Activated CD8-positive, alpha-beta memory T cell treated with anti-CD3 and anti-CD28 coated beads, Interleukin-2, amount 50 U/mL, for 24 hours (primary cell): ENCODE results near the gene ERBB3.

ENCODE experiments used
- DNase-seq: peaks from one replicate; pipeline ENCODE4 v3.0.0-alpha.2; 2020; ENCODE audit errors: extremely low read depth

Gene ERBB3

DNA sequence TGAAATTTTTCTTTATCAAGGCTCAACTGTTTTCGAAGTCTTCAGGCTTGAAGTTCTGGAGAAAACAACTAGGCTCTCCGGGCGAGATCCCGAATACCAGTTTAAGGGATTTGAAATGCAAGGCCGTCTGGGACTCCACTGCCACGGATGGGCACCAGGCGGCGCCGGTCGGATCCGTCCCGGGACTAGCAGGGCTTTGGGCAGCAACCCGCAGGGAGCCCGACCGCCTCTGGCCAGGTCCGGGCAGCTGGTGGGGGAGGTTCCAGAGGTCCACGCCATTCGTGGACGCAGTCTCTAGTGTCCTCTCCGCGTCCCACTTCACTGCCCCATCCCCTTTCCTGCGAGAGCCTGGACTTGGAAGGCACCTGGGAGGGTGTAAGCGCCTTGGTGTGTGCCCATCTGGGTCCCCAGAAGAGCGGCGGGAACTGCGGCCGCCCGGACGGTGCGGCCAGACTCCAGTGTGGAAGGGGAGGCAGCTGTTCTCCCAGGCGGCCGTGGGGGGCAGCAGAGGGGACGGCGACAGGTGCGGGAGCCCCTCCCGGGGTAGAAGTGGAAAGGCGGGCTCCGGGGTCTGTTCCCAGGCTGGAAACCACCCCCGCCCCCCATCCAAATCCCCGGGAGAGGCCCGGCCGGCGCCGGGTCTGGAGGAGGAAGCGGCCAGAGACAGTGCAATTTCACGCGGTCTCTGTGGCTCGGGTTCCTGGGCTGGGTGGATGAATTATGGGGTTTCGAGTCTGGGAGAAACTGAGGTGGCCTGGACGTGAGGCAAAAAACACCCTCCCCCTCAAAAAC, 838 bp upstream of the ERBB3 start:
- no peak for DNase-seq

GRCh38 chr12:56080556-56081138, 682 bp downstream of the ERBB3 start:
- DNase-seq = no peak

- no peak for DNase-seq
Observed at GRCh38 chr12:56081393-56082347, 1.7 kb downstream of the ERBB3 start.

- DNase-seq = no peak
Observed at GRCh38 chr12:56082382-56082781, 2.4 kb downstream of the ERBB3 start.

DNA sequence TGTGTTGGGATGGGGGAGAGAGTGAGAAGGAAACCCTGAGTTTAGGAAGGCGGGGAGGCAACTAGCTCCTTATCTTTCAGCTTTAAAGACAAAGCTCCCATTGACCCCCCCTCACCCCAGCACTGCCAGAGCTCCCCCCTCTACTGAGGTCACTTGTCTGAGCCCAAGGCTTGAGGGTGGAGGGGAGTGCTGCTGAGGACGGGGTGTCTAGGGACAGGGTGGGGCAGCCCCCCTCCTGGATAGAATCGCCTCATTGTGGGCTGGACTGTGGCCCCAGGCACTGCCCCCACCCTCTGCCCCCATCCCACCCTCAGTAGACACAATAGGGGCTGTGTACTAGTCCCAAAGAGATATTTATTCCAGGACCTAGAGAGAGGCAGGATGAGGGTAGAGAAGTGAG, 3.0 kb downstream of the ERBB3 start:
- DNase-seq = no peak

- DNase-seq = no peak
Observed at GRCh38 chr12:56084958-56085543, 5.1 kb downstream of the ERBB3 start.

- DNase-seq = no peak
Observed at GRCh38 chr12:56086096-56086495, 6.1 kb downstream of the ERBB3 start.

GRCh38 chr12:56086608-56087007, 6.6 kb downstream of the ERBB3 start:
- no peak for DNase-seq

- no peak for DNase-seq
Observed at GRCh38 chr12:56087220-56087619, 7.3 kb downstream of the ERBB3 start.

GRCh38 chr12:56097738-56098137, 17.8 kb downstream of the ERBB3 start:
- DNase-seq = no peak

DNA sequence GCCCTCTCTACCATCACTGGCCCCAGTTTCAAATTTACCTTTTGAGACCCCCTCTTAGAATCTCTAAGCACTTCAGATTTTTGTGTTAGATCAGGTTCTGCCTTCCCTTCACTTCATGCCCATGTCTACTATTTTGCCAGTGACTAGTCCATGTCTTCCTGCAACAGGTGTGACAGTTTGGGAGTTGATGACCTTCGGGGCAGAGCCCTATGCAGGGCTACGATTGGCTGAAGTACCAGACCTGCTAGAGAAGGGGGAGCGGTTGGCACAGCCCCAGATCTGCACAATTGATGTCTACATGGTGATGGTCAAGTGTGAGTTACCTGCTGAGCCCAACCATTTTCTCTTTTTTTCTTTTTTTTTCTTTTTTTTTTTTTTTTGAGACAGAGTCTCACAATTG, 18.6 kb downstream of the ERBB3 start:
- DNase-seq = no peak

DNA sequence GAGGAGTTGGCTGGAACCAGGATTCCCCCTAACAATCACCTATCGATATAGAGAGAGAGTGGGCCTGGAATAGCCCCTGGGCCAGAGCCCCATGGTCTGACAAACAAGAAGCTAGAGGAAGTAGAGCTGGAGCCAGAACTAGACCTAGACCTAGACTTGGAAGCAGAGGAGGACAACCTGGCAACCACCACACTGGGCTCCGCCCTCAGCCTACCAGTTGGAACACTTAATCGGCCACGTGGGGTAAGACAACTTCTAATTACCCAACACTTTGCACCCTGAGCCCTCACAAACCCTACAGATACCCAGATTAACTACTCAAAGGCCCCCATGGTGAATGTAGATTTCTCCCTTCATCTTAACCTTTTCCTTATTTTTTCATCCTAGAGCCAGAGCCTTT, 19.8 kb downstream of the ERBB3 start:
- no peak for DNase-seq

- no peak for DNase-seq
Observed at GRCh38 chr12:56101045-56101444, 21.1 kb downstream of the ERBB3 start.

DNA sequence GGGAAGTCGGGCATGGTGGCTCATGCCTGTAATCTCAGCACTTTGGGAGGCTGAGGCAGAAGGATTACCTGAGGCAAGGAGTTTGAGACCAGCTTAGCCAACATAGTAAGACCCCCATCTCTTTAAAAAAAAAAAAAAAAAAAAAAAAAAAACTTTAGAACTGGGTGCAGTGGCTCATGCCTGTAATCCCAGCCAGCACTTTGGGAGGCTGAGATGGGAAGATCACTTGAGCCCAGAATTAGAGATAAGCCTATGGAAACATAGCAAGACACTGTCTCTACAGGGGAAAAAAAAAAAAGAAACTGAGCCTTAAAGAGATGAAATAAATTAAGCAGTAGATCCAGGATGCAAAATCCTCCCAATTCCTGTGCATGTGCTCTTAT, 22.7 kb downstream of the ERBB3 start:
- DNase-seq = no peak

GRCh38 chr12:56103066-56103711, 23.2 kb downstream of the ERBB3 start:
- DNase-seq = no peak

DNA sequence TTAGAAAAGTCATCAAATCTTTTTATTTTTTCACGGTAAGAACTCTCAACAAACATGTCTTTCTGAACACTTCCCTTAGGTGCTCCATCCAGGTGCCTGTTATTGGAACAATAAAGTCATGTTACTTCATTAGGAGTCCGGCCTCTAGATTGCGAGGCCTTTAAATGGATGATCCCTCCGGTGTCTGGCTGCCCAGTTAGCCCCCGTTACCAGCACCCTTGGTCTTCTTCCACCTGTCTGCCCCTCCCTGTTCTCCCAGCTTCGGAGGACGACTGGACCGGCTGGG, 23.8 kb downstream of the ERBB3 start:
- DNase-seq = no peak

DNA sequence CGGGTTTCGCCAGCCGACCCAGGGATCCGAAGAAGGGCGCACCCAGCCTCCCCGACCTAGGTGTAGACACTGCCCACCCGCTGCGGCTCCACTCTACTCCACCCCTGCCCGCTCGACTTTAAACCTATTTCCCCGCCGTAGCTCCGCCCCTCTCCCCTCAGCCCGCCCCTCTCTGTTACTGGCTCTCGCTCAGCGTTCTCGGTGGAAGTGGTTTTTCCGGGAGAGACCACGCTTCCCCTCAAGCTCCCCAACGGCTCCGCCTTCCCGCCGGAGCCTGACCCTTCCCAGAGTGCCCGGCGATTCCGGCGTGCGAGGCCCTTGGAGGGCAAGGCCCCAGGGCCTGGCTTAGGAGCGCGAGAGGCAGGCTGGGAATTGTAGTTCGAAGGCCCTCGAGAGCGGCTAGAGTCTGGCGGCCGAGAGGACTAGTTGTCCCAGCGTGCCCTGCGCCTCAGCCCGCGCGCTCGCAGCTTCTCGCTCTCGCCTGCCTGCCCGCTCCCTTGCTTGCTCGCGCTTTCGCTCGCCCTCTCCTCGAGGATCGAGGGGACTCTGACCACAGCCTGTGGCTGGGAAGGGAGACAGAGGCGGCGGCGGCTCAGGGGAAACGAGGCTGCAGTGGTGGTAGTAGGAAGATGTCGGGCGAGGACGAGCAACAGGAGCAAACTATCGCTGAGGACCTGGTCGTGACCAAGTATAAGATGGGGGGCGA, 24.3 kb downstream of the ERBB3 start, which contains the start of gene PA2G4:
TSS of gene PA2G4 (plus strand) at position 451 of the 706 bp plus-strand sequence. CDS start at position 630, 179 bp downstream.
- DNase-seq = peak; percentile 95

GRCh38 chr12:56104815-56105608, 25.0 kb downstream of the ERBB3 start:
- DNase-seq = no peak

GRCh38 chr12:56105609-56105902, 25.6 kb downstream of the ERBB3 start:
- no peak for DNase-seq

DNA sequence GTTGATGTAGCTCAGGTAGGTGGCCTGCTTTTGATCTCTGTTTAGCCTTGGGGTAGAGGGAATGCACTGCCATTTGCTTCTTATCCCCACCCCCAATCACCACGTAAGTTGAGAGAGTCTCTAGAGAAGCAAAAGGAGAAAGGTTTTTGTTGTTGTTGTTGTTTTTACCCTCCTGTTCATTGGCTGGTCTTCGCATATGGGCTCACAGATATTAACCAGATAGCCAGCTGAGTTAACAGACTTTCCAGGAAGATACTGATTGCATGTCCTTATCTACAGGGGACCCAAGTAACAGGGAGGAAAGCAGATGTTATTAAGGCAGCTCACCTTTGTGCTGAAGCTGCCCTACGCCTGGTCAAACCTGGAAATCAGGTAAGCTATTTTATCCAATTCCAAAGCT, 27.3 kb downstream of the ERBB3 start:
- DNase-seq = no peak

DNA sequence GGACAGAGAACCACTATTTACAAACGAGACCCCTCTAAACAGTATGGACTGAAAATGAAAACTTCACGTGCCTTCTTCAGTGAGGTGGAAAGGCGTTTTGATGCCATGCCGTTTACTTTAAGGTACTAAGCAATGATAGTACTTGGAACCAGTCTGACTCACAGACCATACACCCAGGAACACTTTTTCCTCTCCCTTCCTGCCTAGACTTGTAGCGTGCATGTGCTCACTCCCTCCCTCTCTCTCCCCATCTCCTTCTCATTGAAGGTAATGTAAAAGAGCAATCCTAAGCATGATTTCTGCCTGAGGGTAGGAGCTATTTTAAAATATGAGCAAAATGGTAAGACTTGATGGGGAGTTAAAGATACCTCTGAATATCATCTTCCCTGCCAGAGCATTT, 30.6 kb downstream of the ERBB3 start:
- no peak for DNase-seq
